Hematopoietic multipotent progenitor cell treated with erythropoietin and hydrocortisone succinate and interleukin-3 and kit ligand, for 6 days (in vitro differentiated cells): ENCODE measurements around the gene CNIH4.
A peak's percentile ranks its signal among the peaks of the same experiment; 100 is the strongest.
"Not testable (repeated sequence)": the region's sequence is repeated elsewhere in the genome, so short reads cannot be mapped to it uniquely, and the experiment has no call there.

Experiments
- DNase-seq: peaks from one replicate; pipeline ENCODE4 v3.0.0-alpha.2; 2015

The CNIH4 gene

DNA sequence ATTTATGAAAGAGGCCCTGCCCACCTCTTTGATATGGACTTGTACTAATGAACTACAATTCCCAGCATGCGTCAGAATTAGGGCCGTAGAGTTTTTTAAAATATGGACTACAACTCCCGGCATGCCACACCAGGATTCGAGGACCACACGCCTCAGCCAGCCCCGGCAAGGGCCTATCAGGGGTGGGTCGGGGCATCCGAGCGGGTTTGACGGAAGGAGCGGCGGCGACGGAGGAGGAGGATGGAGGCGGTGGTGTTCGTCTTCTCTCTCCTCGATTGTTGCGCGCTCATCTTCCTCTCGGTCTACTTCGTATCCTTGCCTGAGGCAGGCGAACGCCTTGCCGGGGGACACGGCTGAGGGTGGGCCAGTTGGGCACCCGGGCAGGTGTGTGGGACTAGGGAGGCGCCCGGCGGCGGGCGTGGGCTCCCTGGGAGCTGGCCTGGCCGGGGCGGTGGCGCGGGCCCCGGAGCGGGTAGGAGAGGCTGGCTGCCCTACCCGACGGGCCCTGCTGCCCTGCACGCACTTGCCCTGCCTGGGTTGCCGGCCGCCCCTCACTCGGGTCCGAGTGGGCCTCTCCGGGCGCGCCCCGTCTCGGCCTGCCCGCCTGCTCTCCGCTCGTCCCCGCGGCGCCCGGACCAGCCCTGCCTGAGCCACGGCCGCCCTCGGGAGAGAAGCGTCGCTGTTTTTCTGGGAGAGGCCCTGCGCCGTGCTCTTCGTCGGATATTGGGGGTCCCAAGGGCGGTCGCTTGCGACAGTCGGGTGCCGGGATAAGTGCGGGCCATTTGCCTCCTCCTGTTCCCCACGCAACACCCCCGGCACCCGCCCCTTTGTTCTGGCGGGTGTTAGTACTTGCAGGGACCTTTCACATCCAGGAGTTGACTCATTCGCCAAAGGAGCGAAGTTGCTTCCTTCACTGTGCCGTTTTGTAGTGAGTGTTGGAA, at the start of gene CNIH4:
TSS of gene CNIH4 (plus strand) at position 195 of the 941 bp plus-strand sequence. CDS start at position 241, 46 bp downstream.
- DNase-seq: peak; percentile 98

DNA sequence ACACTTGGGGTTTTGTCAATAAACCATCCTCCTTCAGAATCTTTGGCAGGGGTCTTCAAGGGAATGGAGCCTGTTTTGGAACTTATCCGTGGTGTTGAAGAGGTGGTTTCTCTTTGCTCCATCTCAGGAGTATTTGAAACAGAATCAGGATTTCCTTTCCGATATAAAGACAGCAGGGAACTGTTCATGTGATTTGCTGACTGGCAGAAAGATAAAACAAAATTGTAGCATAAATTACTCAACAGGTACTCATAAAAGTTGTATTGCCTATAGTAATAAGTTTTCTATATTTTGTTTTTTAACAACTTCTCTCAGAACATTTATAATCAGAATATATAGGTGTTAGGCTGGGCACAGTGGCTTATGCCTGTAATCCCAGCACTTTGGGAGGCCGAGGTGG, 48.6 kb upstream of the CNIH4 start:
- no peak for DNase-seq

DNA sequence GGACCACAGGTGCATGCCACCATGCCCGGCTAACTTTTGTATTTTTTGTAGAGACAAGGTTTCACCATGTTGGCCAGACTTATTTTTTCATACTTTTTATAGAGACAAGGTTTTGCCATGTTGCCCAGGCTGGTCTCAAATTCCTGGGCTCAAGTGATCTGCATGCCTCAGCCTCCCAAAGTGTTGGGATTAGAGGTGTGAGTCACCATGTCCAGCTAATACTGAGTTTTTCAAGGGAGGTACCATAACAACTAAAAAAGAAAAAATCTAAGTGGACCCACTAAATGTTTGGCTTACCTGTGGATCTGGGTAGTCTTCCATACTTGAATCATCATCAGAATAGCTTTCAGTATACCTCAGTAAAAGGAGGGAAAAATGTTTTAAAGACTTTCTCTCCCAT, 45.2 kb upstream of the CNIH4 start:
- DNase-seq: not testable (repeated sequence)

DNA sequence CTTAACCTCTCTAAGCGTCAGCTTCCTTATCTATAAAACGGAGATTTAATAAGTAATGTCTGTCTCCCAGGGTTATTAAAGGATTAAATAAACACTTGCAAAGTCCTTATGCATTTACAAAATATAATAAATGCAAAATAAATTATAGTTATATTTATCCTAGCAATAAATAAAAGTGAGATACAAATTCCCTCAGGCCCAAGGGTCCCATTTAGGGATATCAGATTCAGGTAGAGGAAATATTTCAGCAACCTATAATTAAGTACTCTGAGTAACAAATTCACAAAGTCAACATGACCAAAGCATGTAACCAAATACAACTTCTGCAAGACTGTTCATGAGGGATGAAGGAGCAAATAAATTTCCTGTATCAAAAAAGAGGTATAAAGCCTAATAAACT, 44.7 kb upstream of the CNIH4 start:
- no peak for DNase-seq

DNA sequence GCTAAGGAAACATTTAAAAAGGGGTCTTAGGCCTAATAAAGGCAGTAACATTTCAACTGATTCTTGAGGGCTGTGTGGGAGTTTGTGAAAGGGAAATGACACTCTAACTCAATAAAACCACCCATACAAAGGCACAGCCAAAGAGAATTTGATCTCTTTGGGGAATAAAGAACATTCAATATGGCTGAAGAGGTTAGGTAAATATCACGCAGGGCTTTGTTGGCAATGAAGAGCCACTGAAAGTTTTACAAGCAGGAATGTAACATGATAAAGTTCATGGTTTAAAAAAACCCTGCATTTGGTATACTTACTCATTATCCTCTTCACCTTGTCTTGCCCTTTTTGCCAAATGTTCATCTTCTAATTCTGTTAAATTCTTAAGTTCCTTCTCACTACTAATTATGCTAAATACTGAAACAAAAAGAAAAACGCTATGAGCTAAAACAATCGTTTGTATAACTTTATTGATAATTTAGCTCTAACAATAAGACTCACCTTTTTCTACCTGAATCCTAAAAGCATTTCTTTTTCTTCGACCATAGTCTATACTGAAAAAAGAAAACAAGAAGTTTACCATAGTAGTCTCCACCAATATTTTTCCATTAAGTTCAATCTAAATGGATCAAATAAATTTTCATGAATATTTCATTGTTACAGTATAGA, 39.2 kb upstream of the CNIH4 start:
- no peak for DNase-seq

DNA sequence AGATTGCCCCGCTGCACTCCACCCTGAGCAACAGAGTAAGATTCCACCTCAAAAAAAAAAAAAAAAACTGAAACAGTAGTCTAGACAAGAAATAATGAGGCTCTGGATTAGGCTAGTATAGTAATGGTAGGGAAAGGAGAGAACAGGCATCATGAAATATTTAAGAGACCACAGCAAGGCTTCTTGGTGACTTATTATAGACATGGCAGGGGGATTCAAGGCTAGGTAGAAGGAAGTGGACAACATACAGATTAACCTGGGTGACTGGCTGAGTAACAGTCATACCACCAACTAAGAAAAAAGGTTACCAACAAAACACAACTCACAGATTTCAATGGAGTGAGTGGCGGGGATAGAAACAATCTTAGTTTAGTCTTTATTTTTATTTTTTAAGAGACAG, 35.0 kb upstream of the CNIH4 start:
- no peak for DNase-seq

DNA sequence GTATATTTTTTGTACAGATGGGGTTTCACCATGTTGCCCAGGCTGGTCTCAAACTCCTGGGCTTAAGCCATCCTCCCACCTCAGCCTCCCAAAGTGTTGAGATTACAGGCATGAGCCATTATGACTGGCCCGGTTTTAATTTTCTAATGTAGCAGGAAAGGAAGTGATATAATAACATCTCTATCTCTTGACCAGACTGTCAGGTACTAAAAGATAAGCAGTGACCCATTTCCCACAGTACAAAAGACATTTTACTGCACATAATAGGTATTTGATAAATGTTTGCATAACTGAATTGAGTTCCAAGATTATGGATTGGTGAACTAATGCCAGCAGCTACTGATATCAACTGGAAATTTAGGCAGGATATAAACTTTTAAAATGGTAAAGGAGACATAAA, 30.7 kb upstream of the CNIH4 start:
- DNase-seq: no peak

DNA sequence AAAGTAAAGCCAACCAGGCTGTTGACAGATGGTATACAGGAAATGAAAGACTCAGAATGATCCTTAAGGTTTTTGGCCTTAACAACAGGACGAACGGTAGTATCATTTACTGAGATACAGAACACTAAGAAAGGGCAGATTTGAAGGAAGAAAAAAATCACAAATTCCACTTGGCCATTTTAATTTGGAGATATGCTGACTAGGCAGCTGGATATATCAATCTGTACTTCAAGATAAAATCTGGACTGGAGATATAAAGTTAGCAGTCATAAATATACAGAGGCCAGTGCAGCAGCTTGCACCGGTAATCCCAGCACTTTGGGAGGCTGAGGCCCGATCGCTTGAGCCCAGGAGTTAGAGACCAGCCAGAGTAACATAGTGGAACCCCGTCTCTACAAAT, 28.0 kb upstream of the CNIH4 start:
- DNase-seq: no peak

DNA sequence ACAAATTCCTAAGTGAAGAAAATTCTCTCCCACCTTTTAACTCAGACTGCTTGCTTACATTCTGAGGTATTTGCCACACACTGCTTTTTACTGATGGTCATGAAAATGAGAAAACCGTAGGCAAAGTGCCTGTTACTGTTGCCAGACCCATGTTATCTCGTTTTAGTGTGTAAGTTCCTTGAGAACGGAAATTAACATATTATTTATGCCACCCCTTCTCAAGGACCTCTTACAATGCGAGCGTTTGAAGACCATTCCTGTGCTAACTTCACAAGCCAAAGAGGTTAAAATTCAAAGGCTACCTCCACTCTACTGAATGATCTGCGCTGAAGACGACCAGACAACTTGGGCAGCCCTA, 27.2 kb upstream of the CNIH4 start:
- no peak for DNase-seq

DNA sequence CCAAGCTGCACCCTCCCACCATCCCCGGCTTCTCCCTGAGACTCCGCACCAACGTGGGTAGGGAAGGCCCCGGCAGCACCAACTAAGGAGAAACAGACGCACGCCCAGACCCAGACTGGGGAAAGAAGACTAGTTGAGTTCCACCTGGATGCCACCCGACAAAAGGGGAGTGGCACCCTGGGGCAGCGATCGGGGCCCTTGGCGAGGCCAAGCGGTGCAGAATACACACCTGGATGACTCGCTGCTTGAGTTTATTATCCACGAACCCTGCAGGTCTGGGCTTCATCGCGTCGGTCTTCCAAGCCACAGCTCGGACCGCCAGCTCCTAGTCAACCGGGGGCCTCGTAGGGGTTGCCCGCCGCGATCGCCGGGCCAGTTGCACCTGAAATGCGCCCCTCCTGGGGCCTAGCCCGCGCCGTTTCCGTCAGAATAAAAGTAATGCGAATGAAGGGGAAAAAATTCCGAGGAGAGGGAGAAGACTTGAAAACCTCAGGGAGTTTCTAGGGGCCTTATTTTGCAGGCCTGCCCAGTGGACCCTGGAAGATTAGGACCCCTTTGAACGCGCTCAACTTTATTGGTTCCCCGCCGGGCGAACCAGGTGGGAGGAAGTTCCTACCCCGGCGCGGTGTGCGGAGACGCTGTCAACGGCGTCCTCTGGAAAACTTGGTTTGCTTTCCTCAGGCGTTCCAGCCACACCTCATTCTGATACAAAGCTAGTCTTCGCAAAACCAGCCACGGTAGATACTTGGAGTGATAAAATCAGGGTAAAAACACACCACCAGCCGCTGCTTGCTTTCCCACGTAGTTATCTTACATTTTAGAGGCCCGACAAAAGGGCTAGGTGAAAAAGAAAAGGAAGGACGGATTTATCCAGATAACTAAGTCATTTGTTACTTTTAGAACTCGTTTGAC, 26.6 kb upstream of the CNIH4 start, which contains the start of gene NVL:
TSS of gene NVL (minus strand) at position 331 of the 912 bp plus-strand sequence. CDS start at position 286, 45 bp downstream.
- peak; percentile 95 for DNase-seq

DNA sequence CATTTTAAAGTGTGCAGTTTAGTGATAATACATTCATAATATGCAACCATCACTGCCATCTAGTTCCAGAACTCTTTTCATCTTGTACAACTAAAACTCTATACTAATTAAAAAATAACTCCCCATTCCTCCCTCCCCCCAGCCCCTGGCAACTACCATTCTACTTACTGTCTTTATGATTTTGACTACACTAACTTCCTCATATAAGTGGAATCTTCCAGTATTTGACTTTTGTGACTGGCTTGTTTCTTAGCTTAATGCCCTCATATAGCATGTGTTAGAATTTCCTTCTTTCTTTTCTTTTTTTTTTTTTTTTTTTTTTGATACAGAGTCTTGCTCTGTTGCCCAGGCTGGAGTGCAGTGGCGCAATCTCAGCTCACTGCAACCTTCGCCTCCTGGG, 25.4 kb upstream of the CNIH4 start:
- DNase-seq: no peak

DNA sequence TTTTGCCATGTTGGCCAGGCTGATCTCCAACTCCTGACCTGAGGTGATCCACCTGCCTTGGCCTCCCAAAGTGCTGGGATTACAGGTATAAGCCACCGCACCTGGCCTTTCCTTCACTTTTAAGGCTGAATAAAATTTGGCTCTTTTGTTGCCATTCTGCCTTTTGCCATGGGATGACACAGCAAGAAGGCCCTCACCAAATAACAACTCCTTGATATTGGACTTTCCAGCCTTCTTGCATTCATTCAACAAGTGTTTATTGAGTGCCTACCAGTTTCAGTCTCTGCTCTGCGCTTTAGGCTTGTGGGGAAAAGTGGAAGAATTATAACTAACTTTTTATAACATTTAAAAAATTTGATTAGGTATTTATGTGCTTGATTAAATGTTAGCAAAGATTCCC, 24.9 kb upstream of the CNIH4 start:
- DNase-seq: no peak

DNA sequence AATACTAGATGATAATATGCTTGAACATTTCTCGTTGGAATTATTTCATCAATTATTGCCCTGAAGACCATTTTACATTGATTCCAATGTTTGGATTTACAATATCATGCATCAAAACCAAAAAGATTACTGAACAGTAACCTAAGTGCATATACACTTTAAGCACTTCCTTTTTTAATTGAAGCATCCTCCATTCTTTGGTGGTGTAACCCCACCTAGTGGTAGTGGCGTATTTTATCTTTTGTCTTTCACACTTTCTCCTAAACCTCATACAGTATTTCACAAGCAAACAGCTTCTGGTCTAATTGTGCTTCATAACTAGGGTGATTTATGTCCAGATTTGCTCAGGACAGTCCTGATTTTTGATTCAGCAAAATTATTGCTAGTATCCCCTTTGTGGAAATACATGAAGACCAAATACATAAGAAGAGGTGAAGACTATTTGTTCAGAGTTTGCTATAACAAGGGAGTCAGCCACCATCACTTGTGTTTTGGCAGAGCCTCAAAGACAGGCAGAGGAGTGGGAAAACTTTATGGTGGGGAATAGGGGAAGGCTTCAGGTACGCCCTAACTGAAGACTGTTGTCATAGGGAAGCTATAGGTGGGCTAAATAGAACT, 23.3 kb upstream of the CNIH4 start:
- DNase-seq: peak; percentile 88

DNA sequence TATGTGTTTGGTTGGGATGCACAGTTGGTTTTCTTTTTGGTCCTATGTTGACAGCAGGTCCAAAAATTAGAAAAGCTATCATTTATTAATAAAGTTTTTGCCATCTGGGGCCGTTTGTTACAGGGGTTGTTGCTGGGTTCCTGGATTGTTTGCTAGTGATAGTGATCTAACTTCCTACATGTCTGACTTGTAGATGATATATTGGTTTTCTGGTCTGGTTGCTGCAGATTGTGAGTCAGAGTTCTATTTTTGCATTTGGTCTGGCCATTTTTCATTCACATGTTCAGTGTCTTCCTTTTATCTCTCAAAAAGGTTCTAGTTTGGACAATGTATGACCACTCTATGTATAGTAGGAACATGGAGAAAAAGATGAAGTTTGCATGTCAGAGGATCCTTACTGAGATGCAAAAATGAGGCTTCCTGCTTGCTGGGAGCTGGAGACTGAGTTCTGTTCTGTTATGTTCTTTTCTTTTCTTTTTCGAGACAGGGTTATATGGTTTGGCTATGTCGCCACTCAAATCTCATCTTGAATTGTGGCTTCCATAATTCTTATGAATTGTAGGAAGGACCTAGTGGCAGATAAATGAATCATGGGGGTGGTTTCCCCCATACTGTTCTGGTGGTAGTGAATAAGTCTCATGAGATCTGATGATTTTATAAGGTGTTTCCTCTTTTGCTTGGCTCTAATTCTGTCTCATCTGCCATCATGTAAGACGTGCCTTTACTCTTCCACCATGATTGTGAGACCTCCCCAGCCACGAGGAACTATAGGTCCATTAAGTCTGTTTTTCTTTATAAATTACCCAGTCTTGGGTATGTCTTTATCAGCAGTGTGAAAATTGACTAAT, 22.5 kb upstream of the CNIH4 start:
- DNase-seq: peak; percentile 56

DNA sequence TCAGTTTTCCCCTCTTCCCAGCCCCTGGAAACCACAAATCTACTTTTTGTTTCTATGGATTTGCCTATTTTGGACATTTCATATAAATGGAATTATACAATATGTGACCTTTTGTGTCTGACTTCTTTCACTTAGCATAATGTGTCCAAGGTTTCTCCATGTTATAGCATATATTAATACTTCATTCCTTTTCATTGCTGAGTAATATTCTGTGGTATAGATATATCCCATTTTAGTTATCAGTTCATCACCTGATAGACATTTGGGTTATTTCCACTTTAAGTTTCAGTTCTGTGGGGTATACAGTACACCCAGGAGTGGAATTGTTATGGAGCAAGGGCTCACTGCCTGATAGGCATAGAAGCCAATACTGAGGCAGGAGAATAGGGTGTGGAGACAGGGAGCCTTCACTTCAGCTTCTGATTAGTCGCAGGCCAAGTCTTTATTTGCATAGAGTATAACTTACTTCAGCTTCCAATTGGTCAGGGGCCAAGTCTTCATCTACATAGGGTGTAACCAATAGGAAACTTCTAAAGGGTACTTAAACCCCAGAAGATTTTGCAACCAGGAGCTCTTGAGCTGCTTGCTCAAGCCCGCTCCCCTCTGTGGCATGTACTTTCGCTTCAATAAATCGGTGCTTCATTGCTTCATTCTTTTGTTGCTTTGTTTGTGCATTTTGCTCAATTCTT, 18.4 kb upstream of the CNIH4 start:
- DNase-seq: peak; percentile 65

DNA sequence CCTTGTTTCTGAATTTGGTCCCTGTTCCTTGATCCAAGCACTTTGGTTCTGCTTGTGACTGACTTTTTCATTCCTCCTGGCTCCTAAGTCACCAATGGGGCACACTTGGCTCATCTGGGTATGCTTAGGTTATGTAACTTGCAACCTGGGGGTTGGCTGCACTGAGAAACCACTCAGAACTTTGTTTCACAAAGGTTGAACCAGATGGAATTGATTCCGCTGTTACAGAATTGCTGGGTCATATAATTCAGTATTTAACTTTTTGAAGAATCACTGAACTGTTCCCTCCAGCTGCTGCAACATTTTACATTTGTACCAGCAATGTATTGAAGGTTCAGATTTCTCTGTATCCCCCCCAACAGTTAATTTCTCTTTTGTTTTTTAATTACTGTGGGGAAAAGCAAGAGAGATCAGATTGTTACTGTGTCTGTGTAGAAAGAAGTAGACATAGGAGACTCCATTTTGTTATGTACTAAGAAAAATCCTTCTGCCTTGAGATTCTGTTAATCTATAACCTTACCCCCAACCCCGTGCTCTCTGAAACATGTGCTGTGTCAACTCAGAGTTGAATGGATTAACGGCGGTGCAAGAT, 17.1 kb upstream of the CNIH4 start:
- DNase-seq: no peak

DNA sequence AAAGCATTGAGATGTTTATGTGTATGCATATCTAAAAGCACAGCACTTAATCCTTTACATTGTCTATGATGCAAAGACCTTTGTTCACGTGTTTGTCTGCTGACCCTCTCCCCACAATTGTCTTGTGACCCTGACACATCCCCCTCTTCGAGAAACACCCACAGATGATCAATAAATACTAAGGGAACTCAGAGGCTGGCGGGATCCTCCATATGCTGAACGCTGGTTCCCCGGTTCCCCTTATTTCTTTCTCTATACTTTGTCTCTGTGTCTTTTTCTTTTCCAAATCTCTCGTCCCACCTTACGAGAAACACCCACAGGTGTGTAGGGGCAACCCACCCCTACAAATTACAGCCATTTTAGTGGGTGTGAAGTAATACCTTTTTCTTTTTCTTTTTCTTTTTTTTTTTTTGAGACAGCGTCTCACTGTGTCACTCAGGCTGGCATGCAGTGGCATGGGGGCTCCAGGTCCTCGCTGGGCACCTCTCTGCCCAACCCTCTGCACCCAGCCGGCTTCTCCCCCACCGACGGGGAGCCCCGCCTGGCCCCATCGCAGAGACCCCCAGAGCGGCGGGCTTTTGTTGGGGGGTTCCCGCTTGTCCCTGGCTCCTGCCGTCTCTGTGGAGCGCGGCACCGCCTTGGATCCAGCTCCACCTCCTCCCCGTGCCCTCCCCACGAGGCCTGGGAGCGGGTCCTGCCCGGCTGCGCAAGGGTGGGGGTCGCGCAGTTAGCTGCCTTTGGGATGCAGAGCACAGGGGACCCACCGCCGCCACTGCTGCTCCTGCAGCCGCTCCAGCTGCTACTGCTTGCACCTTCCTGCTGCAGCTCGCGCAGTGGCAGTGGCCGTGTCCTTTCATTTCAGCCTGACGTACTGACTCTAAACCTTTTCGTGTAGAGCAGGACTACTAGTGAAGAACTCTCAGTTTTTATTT, 16.0 kb upstream of the CNIH4 start:
- DNase-seq: peak; percentile 48

DNA sequence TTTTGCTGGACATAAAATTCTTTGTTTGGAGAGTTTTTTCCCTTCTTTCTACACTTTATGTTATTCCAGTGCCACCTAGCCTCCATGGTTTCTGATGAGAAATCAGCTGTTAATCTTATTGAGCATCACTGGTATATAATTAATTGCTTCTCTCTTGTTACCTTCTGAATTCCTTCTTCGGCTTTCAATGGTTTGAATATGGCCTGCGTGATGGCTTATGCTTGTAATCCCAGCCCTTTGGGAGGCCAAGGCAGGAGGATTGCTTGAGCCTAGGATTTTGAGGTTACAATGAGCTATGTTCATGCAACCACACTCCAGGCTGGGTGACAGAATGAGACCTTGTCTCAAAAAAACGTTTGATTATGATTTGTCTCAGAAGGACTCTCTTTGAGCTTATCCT, 13.0 kb upstream of the CNIH4 start:
- DNase-seq: peak; percentile 38

DNA sequence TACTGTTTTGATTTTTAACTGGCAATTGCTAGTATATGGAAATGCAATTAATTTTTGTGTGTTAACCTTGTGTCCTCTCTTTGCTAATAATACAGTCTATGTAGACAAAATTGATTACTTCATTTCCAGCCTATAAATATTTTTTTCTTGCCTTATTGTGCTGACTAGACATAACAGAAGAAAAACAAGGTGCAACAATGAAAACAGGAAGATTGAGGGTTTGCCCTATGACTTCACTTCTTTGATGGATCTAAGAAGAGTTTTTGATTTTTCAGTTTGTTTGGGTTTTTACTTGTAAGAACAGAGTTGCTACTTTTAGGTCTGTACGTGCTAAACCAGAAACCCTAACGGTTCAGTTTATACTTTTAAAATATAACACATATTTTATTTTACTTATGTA, 8.5 kb upstream of the CNIH4 start:
- DNase-seq: no peak
